WTC11 (cell line): ENCODE measurements around the gene LRMDA. TPM values are rescaled to one million over a fixed set of nuclear protein-coding genes. Genes with fewer than 3 reads are reported as not detected.

Experiments used
- ATAC-seq: fragments of 200-7000 bp; cut with Tn5 transposase; 2 replicates; pipeline ENCODE4 v1.10.0; 2021; ENCODE audit warnings: mild to moderate bottlenecking, moderate library complexity
- CTCF ChIA-PET: fragments of 300-600 bp; sonication (Branson Sonifier 250); formaldehyde crosslinking; loops from one replicate; lab custom pipeline; 2021; ENCODE audit warnings: antibody characterized with exemption; lab: Charles Lee
- POLR2A ChIA-PET: fragments of 350-600 bp; sonication (Branson Sonifier 250); formaldehyde crosslinking; loops from one replicate; lab custom pipeline; 2021; ENCODE audit warnings: antibody characterized with exemption; lab: Charles Lee
- DNase-seq: peaks from one replicate; pipeline ENCODE4 v3.0.0; 2021; ENCODE audit warnings: low spot score
- H3K27ac Mint-ChIP-seq: 2 replicates; pipeline ENCODE4 v1.8.0; 2021; ENCODE audit warnings: mixed read lengths
- H3K27me3 Mint-ChIP-seq: 2 replicates; pipeline ENCODE4 v1.8.0; 2021; ENCODE audit warnings: low read depth, mild to moderate bottlenecking, moderate library complexity, mixed read lengths
- H3K36me3 Mint-ChIP-seq: 2 replicates; pipeline ENCODE4 v1.8.0; 2021; ENCODE audit warnings: mixed read lengths
- H3K4me1 Mint-ChIP-seq: 2 replicates; pipeline ENCODE4 v1.8.0; 2022; ENCODE audit warnings: mixed read lengths
- H3K4me3 Mint-ChIP-seq: 2 replicates; pipeline ENCODE4 v1.8.0; 2021; ENCODE audit warnings: mild to moderate bottlenecking, moderate library complexity, mixed read lengths
- H3K9me3 Mint-ChIP-seq: 2 replicates; pipeline ENCODE4 v1.8.0; 2021; ENCODE audit warnings: mixed read lengths
- FOXP1 ChIP-seq: sonication (generic); formaldehyde crosslinking; IDR thresholded peaks from 2 replicates; pipeline ENCODE4 v1.8.0; 2022; ENCODE audit warnings: missing genetic modification reagents, mild to moderate bottlenecking, moderate library complexity, borderline replicate concordance
- GRHL2 ChIP-seq: fragments of 250-450 bp; sonication (Bioruptor Pico); IDR thresholded peaks from 2 replicates; pipeline ENCODE4 v1.8.0; 2022; ENCODE audit warnings: mild to moderate bottlenecking, moderate library complexity; ENCODE audit not compliant: insufficient replicate concordance, severe bottlenecking
- SMAD3 ChIP-seq: sonication (generic); formaldehyde crosslinking; IDR thresholded peaks from 2 replicates; pipeline ENCODE4 v1.8.0; 2022; ENCODE audit warnings: missing genetic modification reagents, mild to moderate bottlenecking, borderline replicate concordance
- TEAD4 ChIP-seq: sonication (generic); formaldehyde crosslinking; IDR thresholded peaks from 2 replicates; pipeline ENCODE4 v1.8.0; 2022; ENCODE audit warnings: mild to moderate bottlenecking, missing genetic modification reagents
- ZNF263 ChIP-seq: sonication (generic); formaldehyde crosslinking; IDR thresholded peaks from 2 replicates; pipeline ENCODE4 v1.8.1; 2022; ENCODE audit warnings: low read depth, mild to moderate bottlenecking, moderate library complexity, missing genetic modification reagents
- ZNF416 ChIP-seq: fragments of 250-450 bp; sonication (Bioruptor Pico); IDR thresholded peaks from 2 replicates; pipeline ENCODE4 v1.9.0; 2021; ENCODE audit warnings: mild to moderate bottlenecking, inconsistent platforms
- total RNA-seq: library from RNA; stranded (reverse); gene quantifications from 3 replicates; pipeline ENCODE4 v1.2.3, GENCODE V29; 2021
- TF ChIP-seq, protein P1 (sequence below): sonication (generic); formaldehyde crosslinking; IDR thresholded peaks from 2 replicates; pipeline ENCODE4 v1.8.1; 2022; ENCODE audit warnings: missing genetic modification reagents, borderline replicate concordance
- TF ChIP-seq, protein P2 (sequence below): fragments of 250-450 bp; sonication (Bioruptor Pico); IDR thresholded peaks from 2 replicates; pipeline ENCODE4 v1.9.0; 2021; ENCODE audit warnings: mild to moderate bottlenecking
- TF ChIP-seq, protein P3 (sequence below): sonication (generic); formaldehyde crosslinking; IDR thresholded peaks from 2 replicates; pipeline ENCODE4 v1.8.1; 2022; ENCODE audit warnings: low read depth, missing genetic modification reagents, borderline replicate concordance
- TF ChIP-seq, protein P4 (sequence below): sonication (generic); formaldehyde crosslinking; IDR thresholded peaks from 2 replicates; pipeline ENCODE4 v1.8.1; 2023; ENCODE audit warnings: mild to moderate bottlenecking, missing genetic modification reagents
- TF ChIP-seq, protein P5 (sequence below): sonication (generic); formaldehyde crosslinking; IDR thresholded peaks from 2 replicates; pipeline ENCODE4 v1.8.0; 2023; ENCODE audit warnings: mild to moderate bottlenecking, missing genetic modification reagents
- TF ChIP-seq, protein P6 (sequence below): fragments of 250-450 bp; sonication (Bioruptor Pico); IDR thresholded peaks from 2 replicates; pipeline ENCODE4 v1.8.0; 2021; ENCODE audit warnings: mild to moderate bottlenecking
- TF ChIP-seq, protein P7 (sequence below): sonication (generic); formaldehyde crosslinking; IDR thresholded peaks from 2 replicates; pipeline ENCODE4 v1.8.1; 2023; ENCODE audit warnings: mild to moderate bottlenecking, missing genetic modification reagents, borderline replicate concordance

LRMDA gene
- total RNA-seq, 1 experiment from 2014 or later = 0.92 TPM

DNA sequence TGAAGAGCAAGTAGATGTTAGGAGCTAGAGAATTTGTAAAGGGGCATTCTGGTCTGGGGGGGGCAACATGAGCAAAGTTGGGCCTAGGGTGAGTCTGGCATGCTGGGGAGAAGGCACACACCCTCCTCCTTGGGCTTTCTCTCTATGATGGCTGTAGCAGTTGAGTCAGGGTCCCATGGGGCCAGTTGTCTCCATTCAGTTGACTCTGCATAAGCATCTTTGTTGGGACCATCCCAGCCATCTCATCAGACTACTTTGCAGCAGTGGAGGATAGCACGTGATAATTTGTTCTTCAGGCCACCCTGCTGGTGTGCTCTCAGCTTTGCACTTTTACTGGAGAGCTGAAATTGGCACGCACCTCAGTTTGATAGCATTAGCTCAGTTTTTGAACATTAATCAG lies 55.2 kb downstream of the LRMDA start:
- CTCF ChIA-PET = no interaction called here
- Mint-ChIP-seq H3K4me3 (no peak overlapping the region), H3K9me3 (no peaks in the 10 kb centered on the region), H3K4me1 (no peaks in the 10 kb centered on the region), H3K27ac (no peak overlapping the region), H3K36me3 (no peaks in the 10 kb centered on the region; the same call in 1 of the 2 replicates), H3K27me3 (peaks cover 12% of the 10 kb centered on the region; the same call in 1 of the 2 replicates)
- TF ChIP-seq SMAD3 (CRISPR knock-in tag) (no peak), ZNF263 (no peak), FOXP1 (CRISPR knock-in tag) (no peak), GRHL2 (CRISPR knock-in tag) (no peak), ZNF416 (CRISPR knock-in tag) (no peak)
- TF ChIP-seq, protein P1, sequence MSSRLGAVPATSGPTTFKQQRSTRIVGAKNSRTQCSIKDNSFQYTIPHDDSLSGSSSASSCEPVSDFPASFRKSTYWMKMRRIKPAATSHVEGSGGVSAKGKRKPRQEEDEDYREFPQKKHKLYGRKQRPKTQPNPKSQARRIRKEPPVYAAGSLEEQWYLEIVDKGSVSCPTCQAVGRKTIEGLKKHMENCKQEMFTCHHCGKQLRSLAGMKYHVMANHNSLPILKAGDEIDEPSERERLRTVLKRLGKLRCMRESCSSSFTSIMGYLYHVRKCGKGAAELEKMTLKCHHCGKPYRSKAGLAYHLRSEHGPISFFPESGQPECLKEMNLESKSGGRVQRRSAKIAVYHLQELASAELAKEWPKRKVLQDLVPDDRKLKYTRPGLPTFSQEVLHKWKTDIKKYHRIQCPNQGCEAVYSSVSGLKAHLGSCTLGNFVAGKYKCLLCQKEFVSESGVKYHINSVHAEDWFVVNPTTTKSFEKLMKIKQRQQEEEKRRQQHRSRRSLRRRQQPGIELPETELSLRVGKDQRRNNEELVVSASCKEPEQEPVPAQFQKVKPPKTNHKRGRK = no peak
- TF ChIP-seq, protein P2, sequence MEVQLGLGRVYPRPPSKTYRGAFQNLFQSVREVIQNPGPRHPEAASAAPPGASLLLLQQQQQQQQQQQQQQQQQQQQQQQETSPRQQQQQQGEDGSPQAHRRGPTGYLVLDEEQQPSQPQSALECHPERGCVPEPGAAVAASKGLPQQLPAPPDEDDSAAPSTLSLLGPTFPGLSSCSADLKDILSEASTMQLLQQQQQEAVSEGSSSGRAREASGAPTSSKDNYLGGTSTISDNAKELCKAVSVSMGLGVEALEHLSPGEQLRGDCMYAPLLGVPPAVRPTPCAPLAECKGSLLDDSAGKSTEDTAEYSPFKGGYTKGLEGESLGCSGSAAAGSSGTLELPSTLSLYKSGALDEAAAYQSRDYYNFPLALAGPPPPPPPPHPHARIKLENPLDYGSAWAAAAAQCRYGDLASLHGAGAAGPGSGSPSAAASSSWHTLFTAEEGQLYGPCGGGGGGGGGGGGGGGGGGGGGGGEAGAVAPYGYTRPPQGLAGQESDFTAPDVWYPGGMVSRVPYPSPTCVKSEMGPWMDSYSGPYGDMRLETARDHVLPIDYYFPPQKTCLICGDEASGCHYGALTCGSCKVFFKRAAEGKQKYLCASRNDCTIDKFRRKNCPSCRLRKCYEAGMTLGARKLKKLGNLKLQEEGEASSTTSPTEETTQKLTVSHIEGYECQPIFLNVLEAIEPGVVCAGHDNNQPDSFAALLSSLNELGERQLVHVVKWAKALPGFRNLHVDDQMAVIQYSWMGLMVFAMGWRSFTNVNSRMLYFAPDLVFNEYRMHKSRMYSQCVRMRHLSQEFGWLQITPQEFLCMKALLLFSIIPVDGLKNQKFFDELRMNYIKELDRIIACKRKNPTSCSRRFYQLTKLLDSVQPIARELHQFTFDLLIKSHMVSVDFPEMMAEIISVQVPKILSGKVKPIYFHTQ = no peak
- TF ChIP-seq, protein P3, sequence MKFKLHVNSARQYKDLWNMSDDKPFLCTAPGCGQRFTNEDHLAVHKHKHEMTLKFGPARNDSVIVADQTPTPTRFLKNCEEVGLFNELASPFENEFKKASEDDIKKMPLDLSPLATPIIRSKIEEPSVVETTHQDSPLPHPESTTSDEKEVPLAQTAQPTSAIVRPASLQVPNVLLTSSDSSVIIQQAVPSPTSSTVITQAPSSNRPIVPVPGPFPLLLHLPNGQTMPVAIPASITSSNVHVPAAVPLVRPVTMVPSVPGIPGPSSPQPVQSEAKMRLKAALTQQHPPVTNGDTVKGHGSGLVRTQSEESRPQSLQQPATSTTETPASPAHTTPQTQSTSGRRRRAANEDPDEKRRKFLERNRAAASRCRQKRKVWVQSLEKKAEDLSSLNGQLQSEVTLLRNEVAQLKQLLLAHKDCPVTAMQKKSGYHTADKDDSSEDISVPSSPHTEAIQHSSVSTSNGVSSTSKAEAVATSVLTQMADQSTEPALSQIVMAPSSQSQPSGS (CRISPR knock-in tag) = no peak
- TF ChIP-seq, protein P4, sequence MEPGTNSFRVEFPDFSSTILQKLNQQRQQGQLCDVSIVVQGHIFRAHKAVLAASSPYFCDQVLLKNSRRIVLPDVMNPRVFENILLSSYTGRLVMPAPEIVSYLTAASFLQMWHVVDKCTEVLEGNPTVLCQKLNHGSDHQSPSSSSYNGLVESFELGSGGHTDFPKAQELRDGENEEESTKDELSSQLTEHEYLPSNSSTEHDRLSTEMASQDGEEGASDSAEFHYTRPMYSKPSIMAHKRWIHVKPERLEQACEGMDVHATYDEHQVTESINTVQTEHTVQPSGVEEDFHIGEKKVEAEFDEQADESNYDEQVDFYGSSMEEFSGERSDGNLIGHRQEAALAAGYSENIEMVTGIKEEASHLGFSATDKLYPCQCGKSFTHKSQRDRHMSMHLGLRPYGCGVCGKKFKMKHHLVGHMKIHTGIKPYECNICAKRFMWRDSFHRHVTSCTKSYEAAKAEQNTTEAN (CRISPR knock-in tag) = no peak
- no peak for ATAC-seq
- DNase-seq = no peak
- POLR2A ChIA-PET = no interaction called here

DNA sequence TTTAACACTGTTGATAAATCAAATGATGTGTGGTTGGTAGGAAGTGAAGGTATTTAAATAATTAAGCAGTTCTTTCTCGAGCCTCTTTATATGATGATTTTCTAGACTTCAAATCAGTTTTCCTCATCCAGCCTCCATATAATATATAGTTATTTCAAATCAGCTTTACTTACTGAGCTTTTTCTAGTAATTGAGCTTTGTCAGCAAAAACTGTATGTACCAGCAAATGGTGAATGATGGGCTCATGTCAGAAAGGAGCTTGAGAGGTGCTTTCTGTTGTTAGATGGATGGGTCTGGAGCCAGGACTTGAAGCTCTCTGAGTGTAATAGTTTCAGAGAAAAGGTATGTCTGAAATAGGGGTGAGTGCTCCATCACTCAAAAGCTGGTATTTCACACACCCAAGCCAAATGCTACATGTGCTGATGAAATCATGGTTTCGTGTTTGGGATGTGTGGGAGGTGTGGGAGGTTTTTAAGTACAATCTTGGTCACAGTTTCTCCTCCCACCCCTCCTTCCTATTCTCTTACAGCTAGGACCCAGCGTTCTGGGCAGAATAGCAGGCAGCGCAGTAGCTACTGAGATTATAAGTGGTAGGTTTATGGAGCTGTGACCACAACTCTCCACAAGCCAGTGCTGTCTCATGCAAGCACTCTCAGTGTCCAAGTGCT lies 55.8 kb downstream of the LRMDA start:
- Mint-ChIP-seq H3K36me3 (no peaks in the 10 kb centered on the region; the same call in 1 of the 2 replicates), H3K9me3 (no peaks in the 10 kb centered on the region), H3K4me3 (no peak overlapping the region), H3K27ac (no peak overlapping the region), H3K27me3 (peaks cover 12% of the 10 kb centered on the region; the same call in 1 of the 2 replicates), H3K4me1 (no peaks in the 10 kb centered on the region)
- DNase-seq (no peak), ATAC-seq (no peak)
- ChIA-PET POLR2A (no interaction called here), CTCF (no interaction called here)
- TF ChIP-seq, protein P5, sequence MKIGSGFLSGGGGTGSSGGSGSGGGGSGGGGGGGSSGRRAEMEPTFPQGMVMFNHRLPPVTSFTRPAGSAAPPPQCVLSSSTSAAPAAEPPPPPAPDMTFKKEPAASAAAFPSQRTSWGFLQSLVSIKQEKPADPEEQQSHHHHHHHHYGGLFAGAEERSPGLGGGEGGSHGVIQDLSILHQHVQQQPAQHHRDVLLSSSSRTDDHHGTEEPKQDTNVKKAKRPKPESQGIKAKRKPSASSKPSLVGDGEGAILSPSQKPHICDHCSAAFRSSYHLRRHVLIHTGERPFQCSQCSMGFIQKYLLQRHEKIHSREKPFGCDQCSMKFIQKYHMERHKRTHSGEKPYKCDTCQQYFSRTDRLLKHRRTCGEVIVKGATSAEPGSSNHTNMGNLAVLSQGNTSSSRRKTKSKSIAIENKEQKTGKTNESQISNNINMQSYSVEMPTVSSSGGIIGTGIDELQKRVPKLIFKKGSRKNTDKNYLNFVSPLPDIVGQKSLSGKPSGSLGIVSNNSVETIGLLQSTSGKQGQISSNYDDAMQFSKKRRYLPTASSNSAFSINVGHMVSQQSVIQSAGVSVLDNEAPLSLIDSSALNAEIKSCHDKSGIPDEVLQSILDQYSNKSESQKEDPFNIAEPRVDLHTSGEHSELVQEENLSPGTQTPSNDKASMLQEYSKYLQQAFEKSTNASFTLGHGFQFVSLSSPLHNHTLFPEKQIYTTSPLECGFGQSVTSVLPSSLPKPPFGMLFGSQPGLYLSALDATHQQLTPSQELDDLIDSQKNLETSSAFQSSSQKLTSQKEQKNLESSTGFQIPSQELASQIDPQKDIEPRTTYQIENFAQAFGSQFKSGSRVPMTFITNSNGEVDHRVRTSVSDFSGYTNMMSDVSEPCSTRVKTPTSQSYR (CRISPR knock-in tag) = no peak
- TF ChIP-seq, protein P6, sequence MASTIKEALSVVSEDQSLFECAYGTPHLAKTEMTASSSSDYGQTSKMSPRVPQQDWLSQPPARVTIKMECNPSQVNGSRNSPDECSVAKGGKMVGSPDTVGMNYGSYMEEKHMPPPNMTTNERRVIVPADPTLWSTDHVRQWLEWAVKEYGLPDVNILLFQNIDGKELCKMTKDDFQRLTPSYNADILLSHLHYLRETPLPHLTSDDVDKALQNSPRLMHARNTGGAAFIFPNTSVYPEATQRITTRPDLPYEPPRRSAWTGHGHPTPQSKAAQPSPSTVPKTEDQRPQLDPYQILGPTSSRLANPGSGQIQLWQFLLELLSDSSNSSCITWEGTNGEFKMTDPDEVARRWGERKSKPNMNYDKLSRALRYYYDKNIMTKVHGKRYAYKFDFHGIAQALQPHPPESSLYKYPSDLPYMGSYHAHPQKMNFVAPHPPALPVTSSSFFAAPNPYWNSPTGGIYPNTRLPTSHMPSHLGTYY (CRISPR knock-in tag) = no peak
- TF ChIP-seq, protein P7, sequence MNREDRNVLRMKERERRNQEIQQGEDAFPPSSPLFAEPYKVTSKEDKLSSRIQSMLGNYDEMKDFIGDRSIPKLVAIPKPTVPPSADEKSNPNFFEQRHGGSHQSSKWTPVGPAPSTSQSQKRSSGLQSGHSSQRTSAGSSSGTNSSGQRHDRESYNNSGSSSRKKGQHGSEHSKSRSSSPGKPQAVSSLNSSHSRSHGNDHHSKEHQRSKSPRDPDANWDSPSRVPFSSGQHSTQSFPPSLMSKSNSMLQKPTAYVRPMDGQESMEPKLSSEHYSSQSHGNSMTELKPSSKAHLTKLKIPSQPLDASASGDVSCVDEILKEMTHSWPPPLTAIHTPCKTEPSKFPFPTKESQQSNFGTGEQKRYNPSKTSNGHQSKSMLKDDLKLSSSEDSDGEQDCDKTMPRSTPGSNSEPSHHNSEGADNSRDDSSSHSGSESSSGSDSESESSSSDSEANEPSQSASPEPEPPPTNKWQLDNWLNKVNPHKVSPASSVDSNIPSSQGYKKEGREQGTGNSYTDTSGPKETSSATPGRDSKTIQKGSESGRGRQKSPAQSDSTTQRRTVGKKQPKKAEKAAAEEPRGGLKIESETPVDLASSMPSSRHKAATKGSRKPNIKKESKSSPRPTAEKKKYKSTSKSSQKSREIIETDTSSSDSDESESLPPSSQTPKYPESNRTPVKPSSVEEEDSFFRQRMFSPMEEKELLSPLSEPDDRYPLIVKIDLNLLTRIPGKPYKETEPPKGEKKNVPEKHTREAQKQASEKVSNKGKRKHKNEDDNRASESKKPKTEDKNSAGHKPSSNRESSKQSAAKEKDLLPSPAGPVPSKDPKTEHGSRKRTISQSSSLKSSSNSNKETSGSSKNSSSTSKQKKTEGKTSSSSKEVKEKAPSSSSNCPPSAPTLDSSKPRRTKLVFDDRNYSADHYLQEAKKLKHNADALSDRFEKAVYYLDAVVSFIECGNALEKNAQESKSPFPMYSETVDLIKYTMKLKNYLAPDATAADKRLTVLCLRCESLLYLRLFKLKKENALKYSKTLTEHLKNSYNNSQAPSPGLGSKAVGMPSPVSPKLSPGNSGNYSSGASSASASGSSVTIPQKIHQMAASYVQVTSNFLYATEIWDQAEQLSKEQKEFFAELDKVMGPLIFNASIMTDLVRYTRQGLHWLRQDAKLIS (CRISPR knock-in tag) = no peak
- no peak for TF ChIP-seq TEAD4 (CRISPR knock-in tag)
